OCI-LY1 (cell line): ENCODE measurements around the gene TCP10L.

ENCODE experiments used
- H2AFZ ChIP-seq: fragments of 200-600 bp; sonication (generic), shearing (Covaris generic); 2 replicates; pipeline ENCODE4 v1.6.0; 2014; ENCODE audit warnings: antibody characterized with exemption, mild to moderate bottlenecking, low read length
- H3F3A ChIP-seq: fragments of 200-600 bp; sonication (generic), shearing (Covaris generic); 2 replicates; pipeline ENCODE4 v1.6.0; 2014; ENCODE audit warnings: mild to moderate bottlenecking, antibody characterized with exemption, low read length, moderate library complexity; ENCODE audit not compliant: insufficient read depth
- H3K27ac ChIP-seq: fragments of 200-600 bp; sonication (generic); 2 replicates; pipeline ENCODE4 v1.5.1; 2014; ENCODE audit warnings: low read length, mixed run types, mild to moderate bottlenecking, low read depth; ENCODE audit not compliant: poor library complexity, severe bottlenecking
- H3K27me3 ChIP-seq: fragments of 200-600 bp; sonication (generic); 2 replicates; pipeline ENCODE4 v1.6.0; 2014; ENCODE audit warnings: antibody characterized with exemption, mild to moderate bottlenecking, low read length, moderate library complexity; ENCODE audit not compliant: insufficient read depth
- H3K36me3 ChIP-seq: fragments of 200-600 bp; sonication (generic); 2 replicates; pipeline ENCODE4 v1.6.1; 2014; ENCODE audit warnings: mild to moderate bottlenecking, antibody characterized with exemption, low read length, moderate library complexity, mixed read lengths; ENCODE audit not compliant: insufficient read depth
- H3K4me1 ChIP-seq: fragments of 200-600 bp; sonication (generic); 2 replicates; pipeline ENCODE4 v1.5.1; 2014; ENCODE audit warnings: mild to moderate bottlenecking, low read length, moderate library complexity; ENCODE audit not compliant: insufficient read depth, severe bottlenecking
- H3K4me2 ChIP-seq: fragments of 200-600 bp; sonication (generic), shearing (Covaris generic); 2 replicates; pipeline ENCODE4 v1.6.1; 2014; ENCODE audit warnings: low read length
- H3K4me3 ChIP-seq: fragments of 200-600 bp; sonication (generic); 2 replicates; pipeline ENCODE4 v1.5.1; 2014; ENCODE audit warnings: low read length, low read depth, mild to moderate bottlenecking, mixed read lengths; ENCODE audit not compliant: poor library complexity, severe bottlenecking
- H3K79me2 ChIP-seq: fragments of 200-600 bp; shearing (Covaris generic); 2 replicates; pipeline ENCODE4 v1.6.1; 2016; ENCODE audit warnings: mixed run types, low read length, mixed read lengths; ENCODE audit not compliant: insufficient read depth
- H3K9ac ChIP-seq: fragments of 200-600 bp; sonication (generic), shearing (Covaris generic); 2 replicates; pipeline ENCODE4 v1.6.1; 2014; ENCODE audit warnings: mild to moderate bottlenecking, low read length, mixed read lengths
- H3K9me2 ChIP-seq: fragments of 200-600 bp; sonication (generic), shearing (Covaris generic); 2 replicates; pipeline ENCODE4 v1.6.1; 2014; ENCODE audit warnings: low read depth, mild to moderate bottlenecking, low read length, mixed read lengths
- H3K9me3 ChIP-seq: fragments of 200-600 bp; shearing (Covaris generic); 2 replicates; pipeline ENCODE4 v1.6.1; 2014; ENCODE audit warnings: low read length, mixed read lengths
- H4K20me1 ChIP-seq: fragments of 200-600 bp; sonication (generic), shearing (Covaris generic); 2 replicates; pipeline ENCODE4 v1.6.0; 2016; ENCODE audit warnings: mild to moderate bottlenecking, low read length; ENCODE audit not compliant: insufficient read depth
- CTCF ChIP-seq: fragments of 200-600 bp; sonication (generic), shearing (Covaris generic); IDR thresholded peaks from 2 replicates; pipeline ENCODE4 v1.5.1; 2017; ENCODE audit warnings: mild to moderate bottlenecking, antibody characterized with exemption, low read length, moderate library complexity, mixed read lengths
- EZH2 ChIP-seq: fragments of 200-600 bp; sonication (generic), shearing (Covaris generic); IDR thresholded peaks from 2 replicates; pipeline ENCODE4 v1.8.0; 2017; ENCODE audit warnings: borderline replicate concordance, mixed run types, mild to moderate bottlenecking, antibody characterized with exemption, low read length, moderate library complexity, mixed read lengths

Gene TCP10L

GRCh38 chr21:32538147-32538792 is 47.1 kb downstream of the TCP10L start:
- H3K4me3 ChIP-seq: no peak overlapping the region
- H3K9me2 ChIP-seq: no peaks in the 10 kb centered on the region
- no peak overlapping the region for H2AFZ ChIP-seq
- no peak for TF ChIP-seq EZH2
- TF ChIP-seq CTCF: no peak
- no peak overlapping the region for H3K4me2 ChIP-seq
- no peak overlapping the region for H3K27ac ChIP-seq
- no peaks in the 10 kb centered on the region for H3K79me2 ChIP-seq
- no peaks in the 10 kb centered on the region for H3K27me3 ChIP-seq
- no peaks in the 10 kb centered on the region for H3K36me3 ChIP-seq
- no peaks in the 10 kb centered on the region for H3K4me1 ChIP-seq
- H3K9me3 ChIP-seq: no peaks in the 10 kb centered on the region
- H3K9ac ChIP-seq: no peak overlapping the region
- no peaks in the 10 kb centered on the region for H4K20me1 ChIP-seq
- H3F3A ChIP-seq: no peaks in the 10 kb centered on the region

- H2AFZ ChIP-seq: no peak overlapping the region
- H3K9me3 ChIP-seq: no peaks in the 10 kb centered on the region
- no peaks in the 10 kb centered on the region for H3F3A ChIP-seq
- no peaks in the 10 kb centered on the region for H3K9me2 ChIP-seq
- H3K36me3 ChIP-seq: no peaks in the 10 kb centered on the region
- H3K27me3 ChIP-seq: no peaks in the 10 kb centered on the region
- no peak overlapping the region for H3K9ac ChIP-seq
- H3K4me1 ChIP-seq: no peaks in the 10 kb centered on the region
- H4K20me1 ChIP-seq: no peaks in the 10 kb centered on the region
- H3K79me2 ChIP-seq: no peaks in the 10 kb centered on the region
- no peak for TF ChIP-seq EZH2
- H3K4me3 ChIP-seq: no peak overlapping the region
- no peak overlapping the region for H3K27ac ChIP-seq
- no peak overlapping the region for H3K4me2 ChIP-seq
These were observed 47.8 kb downstream of the TCP10L start for GRCh38 chr21:32537569-32537881.

GRCh38 chr21:32535612-32536011 is 49.7 kb downstream of the TCP10L start:
- Histone ChIP-seq H2AFZ (no peak overlapping the region), H3K27ac (no peak overlapping the region), H3K9ac (no peak overlapping the region), H3K4me3 (no peak overlapping the region), H3K9me2 (no peaks in the 10 kb centered on the region), H3K4me1 (no peaks in the 10 kb centered on the region), H3K4me2 (no peak overlapping the region), H3K79me2 (no peaks in the 10 kb centered on the region), H4K20me1 (no peaks in the 10 kb centered on the region), H3K9me3 (no peaks in the 10 kb centered on the region), H3F3A (no peaks in the 10 kb centered on the region), H3K27me3 (no peaks in the 10 kb centered on the region), H3K36me3 (no peaks in the 10 kb centered on the region)
- TF ChIP-seq EZH2 (no peak), CTCF (no peak)

DNA sequence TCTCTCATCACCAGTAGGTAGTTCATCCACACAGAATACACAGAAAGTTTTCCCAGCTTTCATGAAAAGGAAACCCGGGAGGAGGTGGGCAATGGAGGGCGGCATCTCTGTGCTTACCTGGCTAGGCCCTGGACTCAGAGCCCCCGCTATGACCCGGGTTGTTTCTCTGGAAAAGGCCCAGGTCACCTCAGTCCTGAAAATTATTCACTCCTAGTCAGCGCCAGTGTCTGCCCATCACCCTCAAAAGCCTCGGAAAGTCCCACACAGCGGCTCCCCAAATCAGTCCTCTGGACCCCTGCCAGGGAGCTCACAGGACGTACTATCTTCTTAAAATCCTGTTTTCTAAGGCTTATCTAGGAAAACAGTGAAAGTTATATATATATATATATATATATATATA is 51.2 kb downstream of the TCP10L start:
- no peak overlapping the region for H3K4me3 ChIP-seq
- no peak overlapping the region for H3K27ac ChIP-seq
- no peaks in the 10 kb centered on the region for H3K27me3 ChIP-seq
- no peaks in the 10 kb centered on the region for H3K9me3 ChIP-seq
- no peaks in the 10 kb centered on the region for H3K9me2 ChIP-seq
- H3K36me3 ChIP-seq: no peaks in the 10 kb centered on the region
- TF ChIP-seq EZH2 (no peak), CTCF (no peak)
- no peaks in the 10 kb centered on the region for H3F3A ChIP-seq
- no peak overlapping the region for H2AFZ ChIP-seq
- H4K20me1 ChIP-seq: no peaks in the 10 kb centered on the region
- no peaks in the 10 kb centered on the region for H3K79me2 ChIP-seq
- H3K9ac ChIP-seq: no peak overlapping the region
- no peak overlapping the region for H3K4me2 ChIP-seq
- H3K4me1 ChIP-seq: no peaks in the 10 kb centered on the region
